Activated CD4-positive, alpha-beta memory T cell treated with anti-CD3 and anti-CD28 coated beads for 36 hours (primary cell): ENCODE data around the gene ACADM. TPM values are rescaled to one million over a fixed set of nuclear protein-coding genes. Genes with fewer than 3 reads are reported as not detected.
"Not testable (repeated sequence)": the region's sequence is repeated elsewhere in the genome, so short reads cannot be mapped to it uniquely, and the experiment has no call there.

Experiments used
- CTCF ChIA-PET: fragments of 350-600 bp; sonication (Branson Sonifier 250); formaldehyde crosslinking; loops from one replicate; lab custom pipeline; 2021; ENCODE audit warnings: antibody characterized with exemption, inconsistent platforms; lab: Charles Lee
- POLR2A ChIA-PET: fragments of 350-600 bp; sonication (Branson Sonifier 250); formaldehyde crosslinking; loops from one replicate; lab custom pipeline; 2021; ENCODE audit warnings: antibody characterized with exemption; lab: Charles Lee
- DNase-seq: peaks from one replicate; pipeline ENCODE4 v3.0.0-alpha.2; 2020
- H3K27ac Mint-ChIP-seq: one replicate; pipeline ENCODE4 v1.8.0; 2021; ENCODE audit warnings: mixed read lengths
- H3K27me3 Mint-ChIP-seq: one replicate; pipeline ENCODE4 v1.8.0; 2021; ENCODE audit warnings: mixed read lengths
- H3K36me3 Mint-ChIP-seq: one replicate; pipeline ENCODE4 v1.8.0; 2021; ENCODE audit warnings: mixed read lengths
- H3K4me1 Mint-ChIP-seq: one replicate; pipeline ENCODE4 v1.8.0; 2021; ENCODE audit warnings: low read depth, mixed read lengths
- H3K4me3 Mint-ChIP-seq: one replicate; pipeline ENCODE4 v1.8.0; 2021; ENCODE audit warnings: mild to moderate bottlenecking, mixed read lengths
- H3K9me3 Mint-ChIP-seq: one replicate; pipeline ENCODE4 v1.8.0; 2021; ENCODE audit warnings: mixed read lengths
- intact Hi-C: fragments of 100-400 bp; cut with micrococcal nuclease; formaldehyde crosslinking; loops from one replicate; pipeline ENCODE4 v1.15.1; 2023
- total RNA-seq, 2 experiments: library from RNA; stranded (reverse); gene quantifications; one replicate each; pipeline ENCODE4 v1.2.3, GENCODE V29; 2021

Gene ACADM
- total RNA-seq, 2 experiments from 2014 or later, result 60.3 to 60.9 TPM

DNA sequence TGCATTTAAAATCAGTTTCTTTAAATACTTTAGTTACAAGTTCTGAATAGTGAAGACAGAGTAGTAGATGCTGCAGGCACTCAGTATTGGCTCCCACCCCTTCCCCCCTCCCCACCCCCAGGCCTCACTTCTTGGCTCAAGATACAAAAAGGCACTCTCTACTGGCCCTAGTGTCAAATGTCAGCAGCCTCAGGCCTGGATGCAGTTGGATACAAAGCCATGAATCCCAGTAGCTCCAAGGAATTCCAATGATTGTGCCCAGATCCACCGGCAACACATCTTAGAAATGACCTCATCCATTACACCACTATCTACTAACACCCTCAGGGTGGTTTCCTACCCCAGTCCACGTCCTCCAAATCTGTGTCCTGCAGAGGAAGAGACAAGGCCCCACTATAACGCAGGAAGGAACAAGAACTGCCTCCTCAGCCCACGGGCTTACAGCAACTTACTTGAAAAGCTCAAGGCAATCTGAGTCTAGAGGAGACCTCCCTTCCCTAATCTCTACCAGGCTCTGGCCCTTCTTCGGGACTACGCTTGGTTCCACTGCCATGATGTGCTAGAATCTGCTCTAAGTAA lies 17.6 kb downstream of the ACADM start:
- POLR2A ChIA-PET, result no interaction called here

DNA sequence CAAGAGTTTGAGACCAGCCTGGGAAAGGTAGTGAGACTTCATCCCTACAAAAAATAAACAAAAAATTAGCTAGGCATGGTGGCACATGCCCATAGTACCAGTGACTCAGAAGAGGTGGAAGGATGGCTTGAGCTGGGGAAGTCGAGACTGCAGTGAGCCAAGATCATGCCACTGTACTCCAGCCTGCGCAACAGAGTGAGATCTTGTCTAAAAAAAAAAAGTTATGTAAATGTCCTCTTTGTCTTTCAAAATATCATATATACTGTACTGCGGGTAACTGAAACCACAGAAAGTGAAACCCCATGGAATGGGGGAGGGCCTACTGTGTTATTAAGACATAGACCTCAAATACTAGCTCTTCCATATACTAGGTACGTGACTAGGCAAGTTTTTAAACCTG lies 20.8 kb downstream of the ACADM start:
- H3K27ac Mint-ChIP-seq, result no peak overlapping the region
- H3K27me3 Mint-ChIP-seq, result no peaks in the 10 kb centered on the region
- intact Hi-C loops, result no loop called here
- no peaks in the 10 kb centered on the region for H3K9me3 Mint-ChIP-seq
- DNase-seq, result no peak
- ChIA-PET POLR2A (no interaction called here), CTCF (no interaction called here)
- H3K36me3 Mint-ChIP-seq, result peaks cover 23% of the 10 kb centered on the region
- no peak overlapping the region for H3K4me3 Mint-ChIP-seq
- H3K4me1 Mint-ChIP-seq, result no peaks in the 10 kb centered on the region

More for the DNA sequence above, 17.6 kb downstream of the ACADM start:
- Mint-ChIP-seq H3K36me3 (peaks cover 34% of the 10 kb centered on the region), H3K4me1 (no peaks in the 10 kb centered on the region), H3K27me3 (no peaks in the 10 kb centered on the region), H3K4me3 (no peak overlapping the region), H3K27ac (no peak overlapping the region), H3K9me3 (no peaks in the 10 kb centered on the region)
- CTCF ChIA-PET, result no interaction called here
- intact Hi-C loops, result no loop called here
- DNase-seq, result no peak

GRCh38 chr1:75757210-75757609 lies 32.7 kb downstream of the ACADM start:
- POLR2A ChIA-PET, CTCF ChIA-PET, intact Hi-C loops, H3K27ac Mint-ChIP-seq, H3K27me3 Mint-ChIP-seq, H3K4me1 Mint-ChIP-seq, DNase-seq, H3K4me3 Mint-ChIP-seq: not testable (repeated sequence)
- Mint-ChIP-seq H3K9me3 (peaks cover 15% of the 10 kb centered on the region), H3K36me3 (peaks cover 50% of the 10 kb centered on the region)

GRCh38 chr1:75758543-75758942 lies 34.0 kb downstream of the ACADM start:
- POLR2A ChIA-PET, H3K27me3 Mint-ChIP-seq, intact Hi-C loops, CTCF ChIA-PET, H3K4me3 Mint-ChIP-seq, H3K27ac Mint-ChIP-seq, DNase-seq, H3K4me1 Mint-ChIP-seq: not testable (repeated sequence)
- Mint-ChIP-seq H3K9me3 (peaks cover 15% of the 10 kb centered on the region), H3K36me3 (peaks cover 38% of the 10 kb centered on the region)

DNA sequence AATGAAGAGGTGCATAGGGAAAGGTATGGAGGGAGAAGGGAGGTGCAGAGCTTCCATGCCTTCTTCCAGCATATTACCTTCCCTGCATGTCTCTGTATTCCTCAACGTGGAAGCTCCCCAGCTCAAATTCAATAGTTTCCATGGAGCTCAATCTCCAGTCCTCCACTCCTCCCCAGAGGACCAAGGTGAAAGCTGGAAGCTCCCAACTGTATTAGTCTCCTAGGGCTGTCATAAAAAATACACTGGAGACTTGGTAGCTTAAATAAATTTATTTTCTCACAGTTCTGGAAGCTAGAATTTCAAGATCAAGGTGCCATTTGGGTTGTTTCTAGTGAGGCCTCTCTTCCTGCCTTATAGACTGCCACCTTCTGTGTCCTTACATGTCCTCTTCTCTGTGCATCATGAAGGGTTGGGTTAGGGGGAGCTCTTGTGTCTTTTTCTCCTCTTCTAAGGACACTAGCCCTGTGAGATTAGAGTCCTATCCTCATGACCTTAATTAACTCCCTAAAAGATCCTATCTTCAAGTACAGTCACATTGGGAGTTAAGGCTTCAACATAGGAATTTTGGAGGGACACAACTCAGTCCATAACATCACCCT lies 39.6 kb downstream of the ACADM start:
- CTCF ChIA-PET, result no interaction called here

GRCh38 chr1:75765697-75766355 lies 41.3 kb downstream of the ACADM start:
- no peak for DNase-seq
- intact Hi-C loops, result no loop called here
- ChIA-PET POLR2A (no interaction called here), CTCF (no interaction called here)
- Mint-ChIP-seq H3K27me3 (no peaks in the 10 kb centered on the region), H3K27ac (no peak overlapping the region), H3K4me1 (no peaks in the 10 kb centered on the region), H3K36me3 (peaks cover 3% of the 10 kb centered on the region), H3K9me3 (no peaks in the 10 kb centered on the region), H3K4me3 (no peak overlapping the region)

More for the DNA sequence above, 39.6 kb downstream of the ACADM start:
- no peaks in the 10 kb centered on the region for H3K4me1 Mint-ChIP-seq
- POLR2A ChIA-PET, result no interaction called here
- no peak overlapping the region for H3K4me3 Mint-ChIP-seq
- peaks cover 7% of the 10 kb centered on the region for H3K36me3 Mint-ChIP-seq
- no peak overlapping the region for H3K27ac Mint-ChIP-seq
- H3K9me3 Mint-ChIP-seq, result no peaks in the 10 kb centered on the region
- no peak for DNase-seq
- H3K27me3 Mint-ChIP-seq, result no peaks in the 10 kb centered on the region
- intact Hi-C loops, result no loop called here

GRCh38 chr1:75768016-75768415 lies 43.5 kb downstream of the ACADM start:
- Mint-ChIP-seq H3K4me1 (no peaks in the 10 kb centered on the region), H3K27me3 (no peaks in the 10 kb centered on the region), H3K4me3 (no peak overlapping the region), H3K9me3 (no peaks in the 10 kb centered on the region), H3K27ac (no peak overlapping the region), H3K36me3 (peaks cover 2% of the 10 kb centered on the region)
- DNase-seq, result no peak
- POLR2A ChIA-PET, result no interaction called here
- CTCF ChIA-PET, result no interaction called here
- intact Hi-C loops, result no loop called here

- no peaks in the 10 kb centered on the region for H3K4me1 Mint-ChIP-seq
- no peak overlapping the region for H3K4me3 Mint-ChIP-seq
- POLR2A ChIA-PET, result no interaction called here
- H3K27me3 Mint-ChIP-seq, result peaks cover 5% of the 10 kb centered on the region
- H3K36me3 Mint-ChIP-seq, result no peaks in the 10 kb centered on the region
- no peak for DNase-seq
- CTCF ChIA-PET, result no interaction called here
- intact Hi-C loops, result no loop called here
- H3K9me3 Mint-ChIP-seq, result no peaks in the 10 kb centered on the region
- H3K27ac Mint-ChIP-seq, result no peak overlapping the region
These were observed 46.3 kb downstream of the ACADM start for GRCh38 chr1:75770761-75771160.

DNA sequence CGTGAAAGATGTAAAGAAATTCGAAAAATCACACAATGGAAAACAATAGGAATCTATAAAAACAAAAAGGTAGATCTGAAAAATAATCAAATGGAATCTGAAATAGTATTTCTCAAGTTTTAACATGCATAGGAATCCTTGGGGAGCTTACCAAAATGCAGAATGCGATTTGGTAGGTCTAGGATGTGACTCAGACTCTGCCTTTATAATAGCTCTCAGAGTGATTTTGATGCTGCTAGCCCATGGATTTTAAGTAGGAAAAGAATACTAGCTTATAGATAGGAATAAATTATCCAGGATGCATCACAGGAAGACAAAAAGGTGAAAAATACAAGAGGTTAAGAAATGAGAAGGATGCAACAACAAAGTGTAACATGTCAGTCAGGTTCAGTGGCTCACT lies 47.5 kb downstream of the ACADM start:
- ChIA-PET POLR2A (no interaction called here), CTCF (no interaction called here)
- no peak for DNase-seq
- no peaks in the 10 kb centered on the region for H3K4me1 Mint-ChIP-seq
- H3K36me3 Mint-ChIP-seq, result no peaks in the 10 kb centered on the region
- H3K27me3 Mint-ChIP-seq, result peaks cover 5% of the 10 kb centered on the region
- no peaks in the 10 kb centered on the region for H3K9me3 Mint-ChIP-seq
- intact Hi-C loops, result no loop called here
- no peak overlapping the region for H3K27ac Mint-ChIP-seq
- no peak overlapping the region for H3K4me3 Mint-ChIP-seq

GRCh38 chr1:75777812-75778211 lies 53.3 kb downstream of the ACADM start:
- H3K4me3 Mint-ChIP-seq, CTCF ChIA-PET, intact Hi-C loops, H3K36me3 Mint-ChIP-seq, H3K4me1 Mint-ChIP-seq, DNase-seq, POLR2A ChIA-PET, H3K9me3 Mint-ChIP-seq, H3K27ac Mint-ChIP-seq: not testable (repeated sequence)
- H3K27me3 Mint-ChIP-seq, result peaks cover 12% of the 10 kb centered on the region

GRCh38 chr1:75778694-75779093 lies 54.2 kb downstream of the ACADM start:
- intact Hi-C loops, H3K9me3 Mint-ChIP-seq, DNase-seq, H3K36me3 Mint-ChIP-seq, H3K4me1 Mint-ChIP-seq, POLR2A ChIA-PET, CTCF ChIA-PET, H3K4me3 Mint-ChIP-seq, H3K27ac Mint-ChIP-seq: not testable (repeated sequence)
- peaks cover 12% of the 10 kb centered on the region for H3K27me3 Mint-ChIP-seq

DNA sequence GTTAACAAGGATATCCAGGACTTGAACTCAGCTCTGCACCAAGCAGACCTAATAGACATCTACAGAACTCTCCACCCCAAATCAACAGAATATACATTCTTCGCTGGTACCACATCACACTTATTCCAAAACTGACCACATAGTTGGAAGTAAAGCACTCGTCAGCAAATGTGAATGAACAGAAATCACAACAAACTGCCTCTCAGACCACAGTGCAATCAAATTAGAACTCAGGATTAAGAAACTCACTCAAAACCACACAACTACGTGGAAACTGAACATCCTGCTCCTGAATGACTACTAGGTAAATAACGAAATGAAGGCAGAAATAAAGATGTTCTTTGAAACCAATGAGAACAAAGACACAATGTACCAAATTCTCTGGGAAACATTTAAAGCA lies 55.7 kb downstream of the ACADM start:
- CTCF ChIA-PET, H3K27ac Mint-ChIP-seq, DNase-seq, H3K4me3 Mint-ChIP-seq, H3K36me3 Mint-ChIP-seq, H3K4me1 Mint-ChIP-seq, H3K9me3 Mint-ChIP-seq: not testable (repeated sequence)
- peaks cover 12% of the 10 kb centered on the region for H3K27me3 Mint-ChIP-seq
- intact Hi-C loops, result loop anchor here (10.0 kb wide), 2 partner anchors 485 to 1015 kb away; no protein-coding TSS in a partner anchor
- POLR2A ChIA-PET, result interaction anchor here (0.6 kb wide), 1 partner anchor 269 kb away, joined by 3 read pairs; no protein-coding TSS in a partner anchor
